HG02884 (cell line): Measurements from ENCODE around the gene GNB1.
"Not testable (repeated sequence)": the region's sequence is repeated elsewhere in the genome, so short reads cannot be mapped to it uniquely, and the experiment has no call there.

Experiments used
- ATAC-seq: cut with Tn5 transposase; IDR thresholded peaks from one replicate; pipeline ENCODE4 v1.9.1; 2021; ENCODE audit warnings: mild to moderate bottlenecking, moderate library complexity; ENCODE audit not compliant: unreplicated experiment

The GNB1 gene

GRCh38 chr1:1892079-1892762 lies 1.3 kb upstream of the GNB1 start:
- no peak for ATAC-seq

DNA sequence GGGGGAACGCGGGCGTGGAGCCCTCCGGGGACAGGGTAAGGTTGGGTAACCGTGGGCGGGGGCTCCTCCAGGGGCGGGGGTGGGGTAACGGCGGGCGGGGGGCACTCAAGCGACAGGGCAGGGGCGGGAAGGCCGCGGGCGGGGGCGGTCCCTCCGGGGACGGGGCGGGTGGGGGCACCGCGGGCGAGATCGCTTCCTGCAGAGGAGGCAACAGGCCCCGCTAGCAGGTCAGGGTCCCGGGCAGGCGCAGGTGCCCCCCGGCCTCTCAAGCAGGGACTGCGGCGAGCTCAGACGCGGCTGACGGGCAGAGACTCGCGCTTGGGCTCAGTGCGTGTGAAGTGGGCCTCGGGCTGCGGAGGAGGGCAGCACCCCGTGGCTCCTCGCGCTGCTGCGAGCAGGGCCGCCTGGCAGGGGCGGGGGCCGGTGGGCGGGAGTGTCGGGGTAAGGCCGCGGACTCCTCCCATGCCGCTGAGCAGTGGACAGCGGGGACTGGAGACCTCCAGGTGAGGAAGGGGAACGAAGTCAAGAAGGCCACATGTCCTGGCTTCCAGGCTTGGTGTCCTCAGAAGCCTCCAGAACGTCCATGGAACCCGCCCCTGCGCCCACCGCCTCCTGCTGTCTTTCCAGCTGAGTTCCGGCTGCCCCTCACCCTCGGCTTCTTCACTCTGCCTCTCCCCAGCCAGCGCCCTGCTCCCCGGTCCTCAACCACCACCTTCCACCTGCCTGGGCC lies 627 bp upstream of the GNB1 start:
- ATAC-seq: no peak

- ATAC-seq: peak; percentile 32
Observed at GRCh38 chr1:1889847-1890505, 911 bp downstream of the GNB1 start.

DNA sequence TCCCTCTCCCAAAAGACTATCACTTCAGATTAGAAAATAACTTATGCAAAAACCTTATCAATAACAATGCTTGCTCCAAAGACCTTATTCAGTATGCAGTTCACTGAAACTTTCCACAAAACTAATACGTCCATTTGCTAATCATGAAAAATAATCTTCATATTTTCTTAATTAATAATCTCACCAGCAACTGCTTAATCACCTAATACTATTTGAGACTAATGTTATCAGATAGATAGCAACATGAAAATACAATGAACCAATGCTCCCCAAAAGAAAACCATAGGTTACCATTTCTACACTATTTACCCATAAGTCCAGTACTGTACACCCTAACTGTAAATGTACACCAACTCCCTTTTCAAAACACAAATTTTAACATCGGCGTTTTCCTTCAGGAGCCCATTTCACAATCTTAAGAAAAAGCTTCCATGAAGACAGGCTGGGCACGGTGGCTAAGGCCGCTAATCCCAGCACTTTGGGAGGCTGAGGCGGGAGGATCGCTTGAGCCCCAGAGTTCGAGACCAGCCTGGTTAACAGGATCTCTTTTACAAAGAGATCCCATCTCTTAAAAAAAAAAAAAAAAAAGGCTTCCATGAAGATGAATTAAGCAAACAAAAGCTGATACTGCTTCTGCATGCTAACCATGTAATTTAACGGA lies 1.7 kb downstream of the GNB1 start:
- ATAC-seq: no peak

DNA sequence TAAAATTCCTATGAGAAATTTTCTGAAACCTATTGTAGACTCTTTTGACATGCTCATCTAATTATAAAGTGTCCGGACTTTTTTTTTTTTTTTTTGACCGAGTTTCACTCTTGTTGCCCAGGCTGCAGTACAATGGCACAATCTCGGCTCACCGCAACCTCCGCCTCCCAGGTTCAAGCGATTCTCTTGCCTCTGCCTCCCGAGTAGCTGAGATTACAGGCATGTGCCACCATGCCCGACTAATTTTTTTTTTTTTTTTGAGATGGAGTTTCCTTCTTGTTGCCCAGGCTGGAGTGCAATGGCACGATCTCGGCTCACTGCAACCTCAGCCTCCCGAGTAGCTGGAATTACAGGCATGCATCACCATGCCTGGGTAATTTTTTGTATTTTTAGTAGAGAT lies 7.0 kb downstream of the GNB1 start:
- not testable (repeated sequence) for ATAC-seq

DNA sequence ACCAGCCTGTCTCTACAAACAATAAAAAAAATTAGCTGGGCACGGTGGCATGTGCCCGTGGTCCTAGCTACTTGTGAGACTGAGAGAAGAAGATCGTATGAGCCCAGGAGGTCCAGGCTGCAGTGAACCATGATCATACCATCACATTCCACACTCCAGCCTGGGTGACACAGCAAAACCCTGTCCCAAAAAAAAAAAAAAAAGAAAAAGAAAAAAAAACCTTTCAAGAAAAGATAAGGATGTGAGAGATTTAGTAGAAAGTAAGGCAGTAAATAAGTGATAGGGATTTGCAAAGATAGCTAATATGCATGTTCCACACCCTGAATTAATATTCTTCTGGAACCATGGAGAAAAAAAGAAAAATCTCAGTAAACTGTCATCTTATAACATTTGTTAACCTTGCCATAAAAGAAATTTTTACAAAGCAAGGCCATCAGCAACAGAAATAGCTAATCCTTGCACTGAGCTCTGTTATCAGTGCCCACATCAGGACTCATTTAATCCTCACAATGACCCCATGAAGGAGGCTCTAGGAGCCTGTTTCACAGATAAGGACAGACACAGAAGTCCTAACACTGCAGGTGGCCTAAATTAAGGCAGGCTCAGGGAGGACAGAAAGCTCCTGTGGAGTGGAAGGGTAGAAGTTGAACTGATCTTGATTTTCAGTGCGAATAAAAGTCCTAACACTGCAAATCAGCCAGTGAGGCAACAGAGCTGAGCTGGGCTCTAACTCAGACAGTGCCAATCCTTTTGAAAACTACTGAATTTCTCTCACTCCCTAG lies 7.6 kb downstream of the GNB1 start:
- ATAC-seq: no peak

GRCh38 chr1:1881727-1882126 lies 9.2 kb downstream of the GNB1 start:
- no peak for ATAC-seq

DNA sequence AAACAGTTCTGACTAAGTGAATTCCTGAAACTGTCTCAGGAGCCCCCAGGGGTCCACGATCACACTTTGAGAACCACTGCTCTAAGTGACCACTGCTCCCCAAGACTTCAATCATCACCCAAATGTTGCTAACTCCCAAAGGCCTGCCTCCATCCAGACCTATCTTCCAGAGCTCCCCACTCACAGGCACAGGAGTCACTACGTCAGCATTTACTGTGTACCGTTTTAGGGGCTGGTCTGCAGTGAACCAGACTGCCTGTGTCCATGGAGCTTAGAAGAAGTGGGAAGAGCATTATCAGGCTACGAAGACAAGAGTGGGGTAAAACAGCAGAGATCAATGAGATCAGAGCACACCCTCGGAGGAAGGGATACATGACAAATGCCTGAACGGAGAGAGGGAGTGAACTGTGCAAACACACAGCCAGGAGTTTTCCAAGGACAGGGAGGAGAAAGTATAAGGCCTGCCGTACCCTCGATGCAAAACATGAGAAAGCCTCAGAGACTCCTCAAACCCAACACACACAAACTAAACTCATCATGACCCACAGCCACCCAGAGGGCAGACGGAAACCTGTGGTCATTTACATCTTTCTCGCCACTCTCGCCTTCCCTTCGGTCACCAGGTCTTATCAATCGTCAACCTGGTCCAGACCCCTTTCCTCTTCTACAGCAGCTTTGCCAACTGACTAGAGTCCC lies 10.1 kb downstream of the GNB1 start:
- ATAC-seq: no peak

GRCh38 chr1:1879942-1880341 lies 10.9 kb downstream of the GNB1 start:
- ATAC-seq: no peak

GRCh38 chr1:1877865-1878436 lies 12.9 kb downstream of the GNB1 start:
- no peak for ATAC-seq

GRCh38 chr1:1876335-1876930 lies 14.5 kb downstream of the GNB1 start:
- ATAC-seq: no peak

DNA sequence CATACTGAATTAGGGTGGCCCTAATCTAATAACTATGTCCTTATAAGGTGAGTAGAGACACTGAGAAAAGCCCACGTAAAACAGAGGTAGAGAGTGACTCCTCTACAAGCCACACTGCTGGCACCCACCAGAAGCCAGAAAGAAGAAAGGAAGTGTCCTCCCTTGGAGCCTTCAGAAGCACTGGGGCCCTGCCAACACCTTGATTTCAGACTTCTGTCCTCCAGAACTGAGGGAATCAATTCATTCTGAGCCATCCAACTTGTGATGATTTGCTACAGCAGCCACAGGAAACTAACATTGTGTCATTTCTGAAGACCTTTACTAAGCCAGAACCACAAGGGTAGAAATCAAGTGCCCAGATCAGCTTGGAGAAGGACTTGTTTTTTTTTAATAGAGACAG lies 15.0 kb downstream of the GNB1 start:
- ATAC-seq: no peak

- ATAC-seq: no peak
Observed at GRCh38 chr1:1874901-1875300, 16.0 kb downstream of the GNB1 start.

GRCh38 chr1:1873186-1873585 lies 17.7 kb downstream of the GNB1 start:
- no peak for ATAC-seq

DNA sequence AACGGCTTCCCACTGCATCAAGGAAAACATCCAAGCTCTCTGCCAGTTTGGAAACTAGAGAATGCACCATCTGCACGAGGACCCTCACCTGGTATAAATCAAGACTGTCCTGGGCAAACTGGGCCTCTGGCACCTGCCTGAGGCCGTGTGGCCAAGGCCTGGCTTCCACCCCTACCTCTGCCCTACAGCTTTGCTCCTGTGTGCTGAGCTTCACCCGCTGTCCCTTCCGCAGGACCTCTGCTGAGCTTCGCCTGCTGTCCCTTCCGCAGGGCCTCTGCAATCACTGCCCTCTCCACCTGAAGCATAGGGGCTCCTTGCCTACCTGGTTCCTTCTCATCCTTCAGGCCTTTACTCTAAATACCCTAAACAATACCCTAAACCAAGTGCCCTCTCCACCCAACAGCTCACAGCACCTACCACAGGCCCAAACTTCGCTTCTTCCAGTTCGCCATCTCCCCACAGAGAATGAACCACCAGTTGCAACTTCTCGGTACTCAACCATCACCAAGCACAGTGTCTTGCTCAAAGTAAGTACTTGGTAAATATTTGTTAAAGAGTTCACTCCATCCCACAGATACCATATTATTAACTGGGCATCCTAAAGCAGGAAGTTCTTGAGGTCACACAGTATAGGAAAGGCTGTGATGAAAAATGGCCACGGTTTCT lies 18.4 kb downstream of the GNB1 start:
- ATAC-seq: no peak

GRCh38 chr1:1869469-1869868 lies 21.4 kb downstream of the GNB1 start:
- ATAC-seq: no peak

DNA sequence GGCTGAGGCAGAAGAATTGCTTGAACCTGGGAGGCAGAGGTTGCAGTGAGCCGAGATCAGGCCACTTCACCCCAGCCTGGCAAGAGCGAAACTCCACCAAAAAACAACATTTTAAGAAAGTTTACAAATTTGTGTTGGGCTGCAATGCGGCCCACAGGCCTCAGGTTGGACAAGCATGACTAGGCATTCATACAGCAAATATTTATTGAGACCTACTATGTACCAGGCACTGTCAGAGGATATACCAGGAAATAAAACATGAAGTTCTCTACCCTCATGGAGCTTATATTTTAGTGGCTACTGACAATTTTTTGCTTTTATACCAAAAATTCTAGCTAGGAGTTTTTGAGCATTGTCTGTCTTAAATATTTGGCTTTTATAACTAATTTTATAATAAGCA lies 23.7 kb downstream of the GNB1 start:
- no peak for ATAC-seq

DNA sequence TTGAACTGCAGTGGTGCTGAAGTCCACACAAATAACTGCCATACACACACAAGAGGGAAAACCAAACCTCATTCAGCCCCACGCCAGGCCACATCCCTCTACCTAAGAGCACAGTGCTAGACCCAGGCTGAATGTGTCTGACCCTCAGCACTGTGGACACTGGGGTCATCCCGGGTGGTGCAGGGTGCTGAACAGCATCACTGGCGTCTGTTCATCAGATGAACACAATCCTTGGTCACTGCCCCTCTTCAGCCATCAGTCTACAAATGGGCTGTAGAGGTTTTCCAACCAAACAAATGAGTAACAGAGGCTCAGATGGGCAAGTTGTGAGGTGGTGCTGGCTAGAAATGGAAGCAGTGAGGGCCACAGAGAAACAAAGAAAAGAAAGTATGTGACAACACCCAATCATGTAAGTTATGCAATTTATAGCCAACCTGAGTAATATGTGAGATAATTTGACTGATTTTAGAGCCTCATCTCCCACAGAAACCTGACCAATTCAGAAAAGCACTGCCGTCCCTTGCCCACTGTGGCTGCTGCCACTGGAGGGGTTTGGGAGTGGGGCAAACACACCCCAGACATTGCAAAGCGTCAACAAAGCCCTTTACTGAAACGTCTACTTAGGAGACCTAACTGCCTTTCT lies 27.9 kb downstream of the GNB1 start:
- no peak for ATAC-seq
